ENCODE measurements around the gene GHDC. TPM values are rescaled to one million over a fixed set of nuclear protein-coding genes. Genes with fewer than 3 reads are reported as not detected.
"Not testable (repeated sequence)": the region's sequence is repeated elsewhere in the genome, so short reads cannot be mapped to it uniquely, and the experiment has no call there.

GHDC gene
- total RNA-seq, 1 donor from 2014 or later, result 20.0 TPM

DNA sequence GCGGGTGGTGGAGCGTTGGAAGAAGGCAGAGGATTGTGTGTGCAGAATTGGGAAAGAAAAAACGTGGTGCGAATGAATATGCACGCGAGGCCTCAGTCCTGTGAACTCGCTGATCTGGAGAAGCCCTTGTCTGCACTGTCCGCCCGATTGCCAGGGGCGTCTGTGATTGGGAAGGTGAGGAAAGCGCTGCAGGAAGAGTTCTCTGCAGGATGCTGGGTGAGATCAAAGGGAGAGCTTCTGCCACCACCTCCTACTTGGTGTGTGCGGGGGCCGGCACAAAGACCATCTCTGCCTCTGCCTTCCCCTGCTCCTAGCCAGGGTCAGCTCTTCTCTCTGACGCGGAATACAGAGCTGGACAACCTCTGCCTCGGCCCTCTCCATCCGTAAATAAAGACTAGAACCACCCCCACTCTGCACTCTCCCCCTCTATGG is 38.7 kb downstream of the GHDC start:
- DNase-seq (ENCODE audit: low spot score), result no peak

DNA sequence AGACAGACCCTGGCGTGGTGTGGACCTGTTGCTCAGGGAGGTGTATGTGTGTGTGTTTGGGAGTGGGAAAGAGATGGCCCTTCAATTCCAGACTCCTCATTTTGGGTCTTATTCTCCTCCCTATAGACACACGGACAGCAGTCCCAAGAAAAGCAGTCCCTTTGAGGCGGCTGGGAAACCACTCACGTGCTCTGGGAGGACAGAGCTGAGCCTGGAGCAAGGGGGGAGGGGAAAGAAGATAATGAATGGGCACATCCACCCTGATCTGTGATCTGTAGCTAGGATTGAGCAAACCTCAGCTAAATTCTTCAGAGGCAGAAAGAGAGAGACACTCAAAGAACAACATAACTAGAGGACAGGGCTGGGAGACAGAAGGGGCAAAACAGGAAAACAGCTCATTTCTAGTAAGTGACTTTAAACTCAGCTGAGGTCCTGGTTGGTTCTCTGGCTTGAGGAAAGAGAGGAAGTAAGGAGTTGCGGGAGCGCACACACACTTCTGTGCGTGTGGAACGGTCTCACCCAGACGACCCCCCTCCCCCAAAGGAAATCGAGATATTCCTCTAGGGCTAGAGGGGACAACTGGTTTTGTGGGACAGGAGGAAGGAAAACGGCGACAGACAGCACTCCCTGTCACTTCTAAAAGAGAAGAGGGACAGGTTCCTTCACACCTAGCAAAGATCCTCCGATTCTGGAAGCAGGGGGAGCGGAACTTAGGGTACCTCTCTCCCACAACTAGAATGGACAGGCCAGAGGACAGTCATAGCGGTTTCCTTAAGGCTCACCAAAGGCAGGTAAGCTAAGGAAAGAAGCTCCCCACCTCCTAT is 40.2 kb downstream of the GHDC start:
- no peak for DNase-seq (ENCODE audit: low spot score)

DNA sequence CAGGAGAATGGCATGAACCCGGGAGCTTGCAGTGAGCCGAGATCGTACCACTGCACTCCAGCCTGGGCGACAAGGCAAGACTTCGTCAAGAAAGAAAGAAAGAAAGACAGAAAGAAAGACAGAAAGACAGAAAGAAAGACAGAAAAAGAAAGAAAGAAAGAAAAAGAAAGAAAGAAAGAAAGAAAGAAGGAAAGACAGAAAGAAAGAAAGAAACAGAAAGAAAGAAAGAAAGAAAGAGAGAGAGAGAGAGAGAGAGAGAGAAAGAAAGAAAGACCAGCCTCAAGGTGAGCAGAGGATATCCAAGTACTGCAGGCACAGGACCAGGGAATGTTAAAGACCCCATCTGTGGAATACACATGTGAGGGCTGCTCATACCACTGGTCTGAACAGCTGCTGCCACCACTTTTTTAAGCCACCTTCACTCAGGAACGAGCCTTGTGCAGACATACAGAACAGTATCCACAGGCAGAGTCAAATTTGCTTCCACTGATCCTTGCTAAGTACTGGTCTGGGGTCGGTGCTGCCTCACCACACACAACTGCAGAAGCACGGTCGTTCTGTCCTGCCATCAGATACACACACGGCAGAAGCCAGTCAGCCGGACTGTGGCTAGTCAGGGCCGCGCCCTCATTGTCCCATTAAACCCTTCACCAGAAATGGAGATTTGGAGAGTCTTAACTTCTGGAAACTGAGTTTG is 47.2 kb downstream of the GHDC start:
- DNase-seq (ENCODE audit: low spot score), result no peak

- DNase-seq (ENCODE audit: low spot score), result not testable (repeated sequence)
Observed at GRCh38 chr17:42143138-42143537, 51.2 kb downstream of the GHDC start.

GRCh38 chr17:42142371-42142896 is 51.9 kb downstream of the GHDC start:
- no peak for DNase-seq (ENCODE audit: low spot score)

GRCh38 chr17:42141382-42141781 is 52.9 kb downstream of the GHDC start:
- DNase-seq (ENCODE audit: low spot score), result no peak

- DNase-seq (ENCODE audit: low spot score), result not testable (repeated sequence)
Observed at GRCh38 chr17:42140690-42141089, 53.6 kb downstream of the GHDC start.

Other genes with a start within 250 kb of the GHDC start
- 84.0 TPM for gene CNP, start 227.7 kb downstream of the GHDC start, total RNA-seq
- gene DNAJC7, start 177.1 kb downstream of the GHDC start, total RNA-seq, result 74.8 TPM
- 30.9 TPM for gene NKIRAS2, start 174.4 kb downstream of the GHDC start, total RNA-seq
- 0.13 TPM for gene C17orf113, start 143.9 kb downstream of the GHDC start, total RNA-seq
- gene ZNF385C, start 96.0 kb downstream of the GHDC start, total RNA-seq, result not detected
- gene DHX58, start 81.8 kb downstream of the GHDC start, total RNA-seq, result 13.2 TPM
- 36.2 TPM for gene KAT2A, start 73.1 kb downstream of the GHDC start, total RNA-seq
- gene HSPB9, start 71.7 kb downstream of the GHDC start, total RNA-seq, result not detected
- 180 TPM for gene RAB5C, start 39.5 kb downstream of the GHDC start, total RNA-seq
- 0.55 TPM for gene KCNH4, start 13.4 kb downstream of the GHDC start, total RNA-seq
- gene HCRT, start 9.0 kb downstream of the GHDC start, total RNA-seq, result not detected
- 106 TPM for gene STAT5B, start 81.9 kb upstream of the GHDC start, total RNA-seq
- gene STAT5A, start 94.0 kb upstream of the GHDC start, total RNA-seq, result 130 TPM
- 353 TPM for gene STAT3, start 193.9 kb upstream of the GHDC start, total RNA-seq
- gene CAVIN1, start 228.8 kb upstream of the GHDC start, total RNA-seq, result 681 TPM